HG03460 (cell line): ENCODE results near the gene EIF4A2.

ENCODE experiments used
- ATAC-seq: cut with Tn5 transposase; IDR thresholded peaks from one replicate; pipeline ENCODE4 v1.9.1; 2021; ENCODE audit not compliant: unreplicated experiment

EIF4A2 gene

DNA sequence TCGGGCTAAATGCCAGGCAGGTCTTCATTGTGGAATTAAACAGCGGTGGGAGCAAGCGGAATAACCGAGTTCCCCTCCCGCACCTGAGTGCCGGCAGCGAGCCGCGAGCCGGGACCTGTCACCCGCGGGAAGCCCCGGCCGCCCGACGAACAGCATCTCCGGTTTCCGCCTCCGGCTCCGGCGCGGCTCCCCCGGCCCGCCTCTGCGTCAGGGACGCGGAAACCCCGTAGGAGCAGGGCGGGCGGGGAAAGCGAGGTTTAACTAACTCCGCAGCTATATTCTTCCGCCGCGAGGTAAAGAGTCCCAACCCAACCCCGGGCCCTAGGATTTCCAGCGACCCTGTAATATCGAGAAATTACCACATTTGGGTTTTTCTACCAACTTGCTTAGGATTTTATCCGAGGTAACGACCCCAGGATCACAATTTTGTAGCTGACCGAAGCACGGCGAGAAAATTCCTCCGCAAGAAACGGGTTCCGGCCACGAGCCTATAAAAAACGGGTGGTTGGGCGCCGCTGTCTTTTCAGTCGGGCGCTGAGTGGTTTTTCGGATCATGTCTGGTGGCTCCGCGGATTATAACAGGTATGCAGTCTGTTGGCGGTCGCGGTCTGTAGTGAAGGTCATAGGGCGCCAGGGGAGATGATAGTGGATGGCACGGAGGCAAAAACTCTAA, at the start of gene EIF4A2:
Gene EIF4A2 (plus strand): TSS at position 520 of the 673 bp plus-strand sequence. CDS start 34 bp downstream, at position 554.
- peak; percentile 59 for ATAC-seq

- no peak for ATAC-seq
Observed at GRCh38 chr3:186742618-186743380, 40.6 kb upstream of the EIF4A2 start.

- no peak for ATAC-seq
Observed at GRCh38 chr3:186743666-186744065, 39.7 kb upstream of the EIF4A2 start.

DNA sequence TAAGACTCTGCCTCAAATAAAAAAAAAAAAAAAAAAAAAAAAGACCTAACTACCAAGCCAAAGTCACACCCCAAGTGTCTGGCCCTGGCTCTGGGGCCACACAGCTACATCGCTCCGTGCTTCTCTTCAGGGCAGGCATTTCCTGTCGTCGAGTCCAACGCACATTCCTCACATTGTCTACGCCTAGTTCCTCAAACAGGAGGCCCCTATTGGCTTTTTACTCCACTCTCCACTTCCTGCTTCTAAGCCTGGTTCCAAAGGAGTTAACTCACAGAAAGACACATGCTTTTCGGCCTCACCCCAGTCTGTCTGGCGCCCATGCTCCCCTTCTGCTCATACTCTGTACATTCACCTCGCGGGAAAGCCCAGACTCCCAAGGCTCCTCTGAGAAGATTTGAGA, 37.4 kb upstream of the EIF4A2 start:
- ATAC-seq, result no peak

DNA sequence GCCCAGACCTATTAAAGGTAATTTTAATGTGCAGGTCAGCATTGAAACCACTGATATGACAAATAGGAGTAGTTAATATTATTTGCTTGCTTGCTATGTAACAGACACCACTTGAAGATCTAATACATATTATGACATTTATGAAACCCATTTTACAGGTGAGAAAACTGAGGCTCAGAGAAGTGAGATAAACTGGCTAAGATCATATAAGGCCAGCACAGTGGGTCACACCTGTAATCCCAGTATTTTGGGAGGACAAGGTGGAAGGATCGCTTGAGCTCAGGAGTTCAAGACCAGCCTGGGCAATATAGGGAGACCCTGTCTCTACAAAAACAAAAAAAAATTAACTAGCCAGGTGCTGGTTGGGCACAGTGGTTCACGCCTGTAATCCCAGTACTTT, 33.1 kb upstream of the EIF4A2 start:
- no peak for ATAC-seq

DNA sequence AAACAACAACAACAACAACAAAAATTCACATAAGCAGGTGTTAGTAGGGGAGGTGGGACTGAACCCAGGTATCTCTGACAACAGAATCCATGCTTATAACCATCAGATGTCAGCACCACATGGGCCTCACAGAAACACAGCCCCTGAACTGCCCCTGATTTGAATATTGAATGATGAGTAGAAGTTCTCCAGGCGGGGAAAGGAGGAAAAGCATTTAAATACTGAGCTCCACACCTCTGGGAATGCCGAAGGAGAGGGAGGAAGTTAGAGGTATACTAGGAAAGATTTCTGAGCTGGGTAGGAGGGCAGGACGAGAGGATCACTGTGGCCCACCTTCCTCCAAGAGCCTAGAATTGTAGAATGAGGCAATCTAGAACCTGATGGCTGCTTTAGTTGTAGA, 31.9 kb upstream of the EIF4A2 start:
- ATAC-seq, result no peak

DNA sequence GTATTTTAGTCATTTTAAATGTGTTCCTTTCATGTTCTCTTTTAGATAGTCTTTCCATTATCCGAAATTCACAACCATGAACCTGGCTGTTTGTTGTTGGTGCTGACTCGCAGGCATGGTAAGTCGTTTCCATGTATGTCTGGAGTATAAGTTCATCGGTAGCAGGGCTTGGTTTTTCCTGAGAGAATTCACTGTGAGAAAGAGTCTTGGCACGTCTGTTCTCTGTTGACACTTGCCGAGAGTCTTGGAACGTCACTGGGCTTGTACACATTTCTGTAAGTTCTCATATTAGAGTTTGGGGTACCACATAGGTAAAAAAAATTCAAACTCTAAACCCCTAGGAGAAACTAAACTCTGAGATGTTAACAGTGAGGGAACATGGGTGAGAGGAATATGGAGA, 29.4 kb upstream of the EIF4A2 start:
- ATAC-seq, result no peak

DNA sequence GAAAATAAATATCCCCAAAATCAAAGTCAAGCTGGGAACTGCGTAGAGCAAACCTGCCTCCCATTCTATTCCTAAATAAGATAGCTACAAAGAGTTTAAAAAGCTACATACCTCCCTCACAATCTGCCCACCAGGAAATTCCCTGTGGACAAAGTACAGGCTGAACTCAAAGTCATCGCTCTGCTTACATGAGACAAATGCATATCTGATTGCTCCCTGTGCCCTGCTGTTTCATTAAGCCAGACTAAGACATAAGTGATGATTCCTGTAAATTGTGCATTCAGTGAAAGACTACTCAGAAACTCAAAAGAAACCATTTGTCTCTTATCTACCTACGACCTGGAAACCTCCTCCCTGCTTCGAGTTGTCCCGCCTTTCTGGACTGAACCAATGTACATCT, 28.5 kb upstream of the EIF4A2 start:
- ATAC-seq, result no peak

DNA sequence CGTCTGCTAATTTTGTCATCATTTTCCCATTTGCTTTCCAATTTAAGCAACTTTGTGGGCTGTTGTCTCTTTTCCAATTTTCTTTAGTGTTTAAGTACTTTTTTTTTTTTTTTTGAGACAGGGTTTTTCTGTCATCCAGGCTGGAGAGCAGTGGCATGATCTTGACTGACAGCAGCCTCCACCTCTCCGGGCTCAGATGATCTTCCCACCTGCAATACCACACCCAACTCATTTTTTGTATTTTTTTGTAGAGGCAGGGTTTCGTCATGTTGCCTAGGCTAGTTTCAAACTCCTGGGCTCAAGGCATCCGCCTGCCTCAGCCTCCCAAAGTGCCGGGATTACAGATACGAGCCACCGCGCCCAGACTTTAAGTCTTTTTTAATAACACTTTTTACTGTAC, 26.2 kb upstream of the EIF4A2 start:
- no peak for ATAC-seq

GRCh38 chr3:186757686-186758220, 25.6 kb upstream of the EIF4A2 start:
- ATAC-seq, result no peak

- no peak for ATAC-seq
Observed at GRCh38 chr3:186759231-186759930, 24.0 kb upstream of the EIF4A2 start.

DNA sequence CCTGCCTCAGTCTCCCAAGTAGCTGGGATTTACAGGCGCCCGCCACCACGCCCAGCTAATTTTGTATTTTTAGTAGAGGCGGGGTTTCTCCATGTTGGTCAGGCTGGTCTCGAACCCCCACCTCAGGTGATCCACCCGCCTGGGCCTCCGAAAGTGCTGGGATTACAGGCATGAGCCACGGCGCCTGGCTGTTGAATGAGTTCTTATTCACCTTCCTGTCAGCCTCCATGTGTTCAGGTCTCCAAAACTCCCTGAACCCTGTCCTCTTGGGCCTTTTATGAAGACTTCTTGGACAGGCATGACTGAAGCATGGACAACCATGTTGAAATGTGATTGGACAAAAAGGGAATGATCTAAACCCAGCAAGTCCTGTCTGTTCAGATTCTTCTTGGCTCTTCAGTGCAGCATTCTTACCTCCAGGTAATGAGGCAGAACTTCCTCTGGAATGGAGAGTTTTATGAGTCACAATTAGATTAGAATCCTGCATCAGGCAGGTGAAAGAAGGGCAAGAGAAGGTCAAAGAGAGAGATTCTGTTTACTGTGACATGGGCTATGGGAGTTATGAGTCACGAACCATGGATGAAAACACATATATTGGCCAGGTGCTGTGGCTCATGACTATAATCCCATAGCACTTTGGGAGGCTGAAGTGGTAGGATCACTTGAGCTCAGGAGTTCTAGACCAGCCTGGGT, 23.1 kb upstream of the EIF4A2 start:
- ATAC-seq, result no peak

DNA sequence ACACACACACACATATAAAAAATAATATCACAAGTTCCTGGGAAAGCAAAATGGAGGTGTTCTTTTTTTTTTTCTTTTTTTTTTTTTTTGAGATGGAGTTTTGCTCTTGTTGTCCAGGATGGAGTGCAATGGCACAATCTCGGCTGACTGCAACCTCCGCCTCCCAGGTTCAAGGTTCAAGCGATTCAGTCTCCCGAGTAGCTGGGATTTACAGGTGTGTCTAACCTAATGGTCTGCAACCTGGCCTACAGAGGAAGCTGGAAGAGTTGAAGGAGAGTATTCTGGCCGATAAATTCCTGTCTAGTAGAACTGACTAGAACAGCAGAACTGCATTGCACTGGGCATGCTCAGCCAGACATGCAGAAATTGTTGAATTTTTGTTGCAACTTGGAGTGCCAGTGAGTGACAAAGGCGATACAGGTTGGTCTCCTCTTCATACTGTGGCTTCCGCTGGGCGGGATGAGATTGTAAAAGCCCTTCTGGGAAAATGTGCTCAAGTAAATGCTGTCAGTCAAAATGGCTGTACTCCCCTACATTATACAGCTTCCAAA, 22.4 kb upstream of the EIF4A2 start:
- no peak for ATAC-seq

- ATAC-seq, result peak; percentile 16
Observed at GRCh38 chr3:186772281-186772694, 11.1 kb upstream of the EIF4A2 start.

GRCh38 chr3:186772701-186773417, 10.5 kb upstream of the EIF4A2 start:
- peak; percentile 92 for ATAC-seq

GRCh38 chr3:186775999-186776398, 7.4 kb upstream of the EIF4A2 start:
- no peak for ATAC-seq

DNA sequence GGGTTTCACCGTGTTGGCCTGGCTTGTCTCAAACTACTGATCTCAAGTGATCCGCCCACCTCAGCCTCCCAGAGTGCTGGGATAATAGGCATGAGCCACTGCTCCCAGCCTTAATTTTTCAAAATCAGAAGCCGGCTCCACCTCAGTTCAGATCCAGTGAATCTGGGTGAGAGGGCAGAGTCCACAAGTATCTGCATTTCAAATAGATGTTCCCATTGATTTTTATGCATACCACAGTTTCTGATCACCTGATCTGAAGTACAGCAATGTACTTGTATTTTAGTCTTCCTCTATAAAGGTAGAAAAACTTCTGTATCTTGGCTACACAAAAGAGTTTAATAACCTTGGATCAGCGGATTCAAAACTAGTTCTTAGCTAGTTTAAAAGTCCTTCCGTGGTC, 4.2 kb upstream of the EIF4A2 start:
- ATAC-seq, result no peak

- peak; percentile 19 for ATAC-seq
Observed at GRCh38 chr3:186782542-186783057, 777 bp upstream of the EIF4A2 start.

DNA sequence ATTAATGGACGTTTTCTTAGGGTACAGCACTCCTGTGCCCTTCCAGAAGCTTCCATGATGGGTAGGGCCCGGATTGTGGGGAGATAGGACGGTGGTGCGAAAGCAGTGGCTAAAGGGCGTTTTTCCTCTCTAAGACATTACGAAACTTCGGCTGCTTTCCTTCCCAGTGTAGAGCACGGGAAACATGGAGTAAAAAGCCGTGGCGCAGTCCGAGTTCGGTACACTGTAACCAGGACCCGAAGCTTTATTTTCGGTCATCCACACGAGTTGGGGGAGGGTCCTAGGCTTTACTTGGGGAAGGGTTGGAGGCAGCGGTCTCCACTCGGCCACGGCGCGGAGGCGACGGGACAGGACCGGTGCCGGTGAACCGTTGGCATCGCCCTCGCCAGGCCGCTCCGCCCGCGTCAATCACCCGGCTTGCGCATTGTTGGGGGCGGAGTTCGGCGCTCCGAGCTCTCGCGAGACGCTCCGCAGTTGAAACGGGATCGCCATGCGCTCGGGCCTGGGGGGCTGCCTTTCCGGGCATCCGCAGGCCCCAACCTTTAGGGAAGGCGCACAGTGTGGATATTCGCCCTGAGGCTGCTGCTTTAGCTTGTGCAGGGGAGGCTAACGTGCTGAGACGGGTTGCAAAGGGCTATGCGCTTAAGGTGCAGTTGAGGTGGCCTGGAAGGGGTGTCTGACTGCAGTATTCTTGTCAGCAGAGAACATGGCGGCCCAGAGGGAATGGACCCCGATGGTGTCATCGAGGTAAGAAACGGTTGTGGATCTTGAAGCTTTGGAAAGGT, 546 bp downstream of the EIF4A2 start:
- ATAC-seq, result peak; percentile 68
